DOHH2 (cell line): Measurements from ENCODE around the gene ALS2CL.

Experiments used
- H3F3A ChIP-seq: fragments of 200-600 bp; sonication (generic), shearing (Covaris generic); 2 replicates; pipeline ENCODE4 v1.6.0; 2016; ENCODE audit warnings: antibody characterized with exemption, mild to moderate bottlenecking; ENCODE audit not compliant: control insufficient read depth, insufficient read depth
- H3K27ac ChIP-seq: fragments of 200-600 bp; sonication (generic); 2 replicates; pipeline ENCODE4 v1.5.1; 2014; ENCODE audit warnings: low read depth, mild to moderate bottlenecking, low read length, moderate library complexity
- H3K27me3 ChIP-seq: fragments of 200-600 bp; sonication (generic); 2 replicates; pipeline ENCODE4 v1.6.1; 2014; ENCODE audit warnings: mild to moderate bottlenecking, low read length, mixed read lengths; ENCODE audit not compliant: control insufficient read depth
- H3K36me3 ChIP-seq: fragments of 200-600 bp; sonication (generic); 2 replicates; pipeline ENCODE4 v1.6.1; 2014; ENCODE audit warnings: mild to moderate bottlenecking, low read length, moderate library complexity, mixed read lengths; ENCODE audit not compliant: control insufficient read depth
- H3K4me1 ChIP-seq: fragments of 200-600 bp; sonication (generic); 2 replicates; pipeline ENCODE4 v1.6.1; 2014; ENCODE audit warnings: mild to moderate bottlenecking, low read length, mixed read lengths; ENCODE audit not compliant: control insufficient read depth
- H3K4me2 ChIP-seq: fragments of 200-600 bp; sonication (generic); 2 replicates; pipeline ENCODE4 v1.6.0; 2014; ENCODE audit warnings: mild to moderate bottlenecking, low read length, moderate library complexity
- H3K4me3 ChIP-seq: fragments of 200-600 bp; sonication (generic); 2 replicates; pipeline ENCODE4 v1.5.1; 2014; ENCODE audit warnings: mild to moderate bottlenecking, low read length, mixed read lengths
- H3K79me2 ChIP-seq: fragments of 200-600 bp; sonication (generic); 2 replicates; pipeline ENCODE4 v1.6.1; 2014; ENCODE audit warnings: mild to moderate bottlenecking, low read length, mixed read lengths; ENCODE audit not compliant: control insufficient read depth
- H3K9me2 ChIP-seq: fragments of 200-600 bp; sonication (generic); replicated peaks from 2 replicates; pipeline ENCODE4 v1.6.1; 2014; ENCODE audit warnings: mild to moderate bottlenecking, low read length, mixed read lengths; ENCODE audit not compliant: control insufficient read depth
- H3K9me3 ChIP-seq: fragments of 200-600 bp; sonication (generic); 2 replicates; pipeline ENCODE4 v1.6.1; 2014; ENCODE audit warnings: antibody characterized with exemption, low read length, mixed read lengths; ENCODE audit not compliant: control insufficient read depth, insufficient read depth
- H4K20me1 ChIP-seq: fragments of 200-600 bp; sonication (generic); 2 replicates; pipeline ENCODE4 v1.6.0; 2014; ENCODE audit warnings: low read depth, mild to moderate bottlenecking, antibody characterized with exemption, low read length, moderate library complexity; ENCODE audit not compliant: control insufficient read depth, insufficient read depth
- TF ChIP-seq, protein P1 (sequence below): fragments of 200-600 bp; sonication (generic); IDR thresholded peaks from one replicate; pipeline ENCODE4 v1.5.1; 2014; ENCODE audit warnings: antibody characterized with exemption, mild to moderate bottlenecking, low read depth, low read length; ENCODE audit not compliant: poor library complexity, severe bottlenecking

ALS2CL gene

DNA sequence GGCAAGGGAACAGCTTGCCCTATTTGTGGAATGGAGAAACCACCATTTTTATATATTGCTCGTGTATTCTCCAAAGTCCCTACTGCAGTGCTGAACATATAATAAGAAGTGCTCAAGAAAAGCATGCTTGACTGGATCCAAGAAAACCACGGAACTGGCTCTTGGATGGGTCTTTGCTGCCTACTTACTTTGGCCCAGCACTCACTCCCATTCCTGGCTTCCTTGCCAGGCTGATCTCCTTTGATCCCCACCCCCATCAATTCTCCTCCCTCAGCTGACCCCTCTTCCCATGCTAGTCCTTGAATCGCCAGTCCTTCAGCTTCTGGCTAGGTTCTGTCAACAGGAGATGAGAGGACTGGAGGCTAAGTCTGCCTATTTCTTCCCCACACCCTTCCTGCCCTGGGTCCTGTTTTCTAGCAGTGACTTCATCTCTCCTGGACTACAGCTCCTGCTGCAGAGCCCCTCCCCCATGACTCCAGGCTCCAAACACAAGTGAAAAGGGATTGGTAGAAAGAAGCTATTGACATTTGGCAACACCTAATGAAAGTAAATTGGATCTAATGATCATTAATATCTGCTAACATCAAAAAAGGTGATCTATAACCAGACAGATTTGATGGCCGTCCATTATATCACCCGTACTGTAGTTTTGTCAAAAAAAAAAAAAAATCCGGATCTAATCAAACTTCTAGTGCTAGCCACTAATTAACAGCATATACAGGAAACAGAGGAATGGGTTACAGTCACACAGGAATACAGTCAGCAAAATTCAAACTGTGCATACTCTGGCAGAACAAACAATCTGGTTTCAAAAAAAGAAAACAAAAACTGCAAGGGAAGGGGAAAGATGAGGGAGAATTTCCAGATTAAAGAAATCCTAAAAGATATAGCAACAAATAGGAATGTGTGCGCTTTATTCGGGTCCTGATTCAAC is 73.4 kb downstream of the ALS2CL start:
- Histone ChIP-seq H3K27me3 (peaks cover 35% of the 10 kb centered on the region), H3K36me3 (no peaks in the 10 kb centered on the region), H3K4me2 (no peak overlapping the region), H3K4me3 (no peak overlapping the region), H3K79me2 (no peaks in the 10 kb centered on the region), H3K9me2 (no peaks in the 10 kb centered on the region), H3F3A (no peaks in the 10 kb centered on the region), H3K4me1 (no peaks in the 10 kb centered on the region; the same call in 1 of the 2 replicates), H3K27ac (no peak overlapping the region), H3K9me3 (no peaks in the 10 kb centered on the region), H4K20me1 (no peaks in the 10 kb centered on the region)
- TF ChIP-seq, protein P1, sequence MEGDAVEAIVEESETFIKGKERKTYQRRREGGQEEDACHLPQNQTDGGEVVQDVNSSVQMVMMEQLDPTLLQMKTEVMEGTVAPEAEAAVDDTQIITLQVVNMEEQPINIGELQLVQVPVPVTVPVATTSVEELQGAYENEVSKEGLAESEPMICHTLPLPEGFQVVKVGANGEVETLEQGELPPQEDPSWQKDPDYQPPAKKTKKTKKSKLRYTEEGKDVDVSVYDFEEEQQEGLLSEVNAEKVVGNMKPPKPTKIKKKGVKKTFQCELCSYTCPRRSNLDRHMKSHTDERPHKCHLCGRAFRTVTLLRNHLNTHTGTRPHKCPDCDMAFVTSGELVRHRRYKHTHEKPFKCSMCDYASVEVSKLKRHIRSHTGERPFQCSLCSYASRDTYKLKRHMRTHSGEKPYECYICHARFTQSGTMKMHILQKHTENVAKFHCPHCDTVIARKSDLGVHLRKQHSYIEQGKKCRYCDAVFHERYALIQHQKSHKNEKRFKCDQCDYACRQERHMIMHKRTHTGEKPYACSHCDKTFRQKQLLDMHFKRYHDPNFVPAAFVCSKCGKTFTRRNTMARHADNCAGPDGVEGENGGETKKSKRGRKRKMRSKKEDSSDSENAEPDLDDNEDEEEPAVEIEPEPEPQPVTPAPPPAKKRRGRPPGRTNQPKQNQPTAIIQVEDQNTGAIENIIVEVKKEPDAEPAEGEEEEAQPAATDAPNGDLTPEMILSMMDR: no peak
